CD14-positive monocyte (primary cell): Measurements from ENCODE around the gene IQCF5. TPM values are rescaled to one million over a fixed set of nuclear protein-coding genes. Genes with fewer than 3 reads are reported as not detected.

ENCODE experiments used
- DNase-seq, 3 donors: peaks; one replicate each; pipeline ENCODE4 v3.0.0-alpha.2; 2011 to 2022
- H2AFZ ChIP-seq: 2 replicates; pipeline ENCODE4 v1.6.0; 2012; ENCODE audit warnings: mild to moderate bottlenecking, low read depth, low read length, inconsistent platforms; ENCODE audit not compliant: insufficient read depth, poor library complexity, severe bottlenecking
- H3K27ac ChIP-seq, 2 donors: 1 replicate in 1 of 2; 2 replicates in 1 of 2; pipeline ENCODE4 v1.5.1; 2012 to 2013; ENCODE audit warnings: low read length in 2 of 2, control low read depth in 1 of 2, inconsistent platforms in 1 of 2, low read depth in 1 of 2, mild to moderate bottlenecking in 1 of 2
- H3K27me3 ChIP-seq, 2 donors: one replicate each; pipeline versions ENCODE4 v1.6.0 to v1.6.1; 2011 to 2013; ENCODE audit warnings: low read length in 2 of 2; ENCODE audit not compliant: control insufficient read depth in 2 of 2, insufficient read depth in 2 of 2
- H3K36me3 ChIP-seq, 2 donors: replicated peaks in 1 of 2; 1 replicate in 1 of 2; 2 replicates in 1 of 2; pipeline versions ENCODE4 v1.5.1 to v1.6.1; 2012 to 2013; ENCODE audit warnings: low read length in 2 of 2, control low read depth in 1 of 2, inconsistent platforms in 1 of 2, mild to moderate bottlenecking in 1 of 2; ENCODE audit not compliant: insufficient read depth in 2 of 2, control insufficient read depth in 1 of 2
- H3K4me1 ChIP-seq, 2 donors: 1 replicate in 1 of 2; 2 replicates in 1 of 2; pipeline versions ENCODE4 v1.5.1 to v1.6.1; 2012 to 2013; ENCODE audit warnings: low read length in 2 of 2, control low read depth in 1 of 2, inconsistent platforms in 1 of 2, mild to moderate bottlenecking in 1 of 2, moderate library complexity in 1 of 2; ENCODE audit not compliant: insufficient read depth in 2 of 2, control insufficient read depth in 1 of 2
- H3K4me2 ChIP-seq: replicated peaks from 2 replicates; pipeline ENCODE3; 2012; ENCODE audit warnings: low read length, moderate library complexity, mild to moderate bottlenecking; ENCODE audit not compliant: poor library complexity, severe bottlenecking; ENCODE audit errors: extremely low read depth
- H3K4me3 ChIP-seq, 3 experiments: fragments of 200-600 bp in 1 of 3; sonication (generic) in 1 of 3; replicated peaks in 1 of 3; 1 replicate in 2 of 3; 2 replicates in 1 of 3; pipeline ENCODE4 v1.5.1; 2011 to 2013; ENCODE audit warnings: low read length in 3 of 3, mild to moderate bottlenecking in 3 of 3, control low read depth in 2 of 3, low read depth in 2 of 3, inconsistent platforms in 1 of 3, moderate library complexity in 1 of 3
- H3K79me2 ChIP-seq: 2 replicates; pipeline ENCODE4 v1.6.0; 2012; ENCODE audit warnings: mild to moderate bottlenecking, control low read depth, inconsistent platforms, low read length, moderate library complexity; ENCODE audit not compliant: insufficient read depth
- H3K9ac ChIP-seq: 2 replicates; pipeline ENCODE4 v1.6.0; 2017; ENCODE audit warnings: low read length, mild to moderate bottlenecking; ENCODE audit not compliant: insufficient read depth, poor library complexity, severe bottlenecking
- H3K9me3 ChIP-seq, 2 donors: replicated peaks in 1 of 2; 1 replicate in 1 of 2; 2 replicates in 1 of 2; pipeline versions ENCODE4 v1.5.1 to v1.6.1; 2012 to 2013; ENCODE audit warnings: low read length in 2 of 2, control low read depth in 1 of 2; ENCODE audit not compliant: control insufficient read depth in 1 of 2, insufficient read depth in 1 of 2
- H4K20me1 ChIP-seq: 2 replicates; pipeline ENCODE4 v1.6.0; 2012; ENCODE audit warnings: mild to moderate bottlenecking, low read length, control low read depth, moderate library complexity; ENCODE audit not compliant: insufficient read depth
- H3K27ac Mint-ChIP-seq, 7 donors: one replicate each; pipeline ENCODE4 v1.8.0; 2020; ENCODE audit warnings: mild to moderate bottlenecking in 7 of 7, mixed read lengths in 7 of 7, moderate library complexity in 6 of 7, inconsistent platforms in 2 of 7
- H3K27me3 Mint-ChIP-seq, 3 donors: one replicate each; pipeline ENCODE4 v1.8.0; 2021 to 2022; ENCODE audit warnings: low read depth in 3 of 3, mild to moderate bottlenecking in 3 of 3, mixed read lengths in 3 of 3, moderate library complexity in 3 of 3, inconsistent platforms in 1 of 3
- H3K36me3 Mint-ChIP-seq, 2 donors: one replicate each; pipeline ENCODE4 v1.8.0; 2020; ENCODE audit warnings: mixed read lengths in 2 of 2, inconsistent platforms in 1 of 2, mild to moderate bottlenecking in 1 of 2
- H3K4me1 Mint-ChIP-seq: one replicate; pipeline ENCODE4 v1.8.0; 2020; ENCODE audit warnings: mild to moderate bottlenecking, mixed read lengths
- H3K4me3 Mint-ChIP-seq, 2 donors: one replicate each; pipeline ENCODE4 v1.8.0; 2020; ENCODE audit warnings: mild to moderate bottlenecking in 2 of 2, mixed read lengths in 2 of 2, moderate library complexity in 1 of 2
- H3K9me3 Mint-ChIP-seq, 7 donors: one replicate each; pipeline ENCODE4 v1.8.0; 2020 to 2022; ENCODE audit warnings: mixed read lengths in 7 of 7, mild to moderate bottlenecking in 6 of 7, moderate library complexity in 6 of 7, inconsistent platforms in 2 of 7
- WGBS: methylation state at CpG from one replicate; pipeline ENCODE4 v1.1.5; 2013; ENCODE audit warnings: missing lambda C conversion rate; ENCODE audit not compliant: insufficient coverage; 5-methylcytosine and 5-hydroxymethylcytosine counted together
- intact Hi-C, 2 donors: fragments of 100-400 bp; cut with micrococcal nuclease; formaldehyde crosslinking; loops; one replicate each; pipeline versions ENCODE4 v1.15.0 to v1.15.1; 2023
- polyA plus RNA-seq, 3 donors: library from polyadenylated mRNA; depleted of rRNA in 1 of 3; unstranded in 2 of 3; stranded (reverse) in 1 of 3; fragments of 300-500 nt in 2 of 3; fragments of >200 nt in 1 of 3; fragmentation: Illumina TruSeq in 2 of 3; gene quantifications; 1 replicate in 2 of 3; 2 replicates in 1 of 3; pipeline ENCODE4 v1.2.3, GENCODE V29; 2012 to 2021
- TF ChIP-seq, protein P1 (sequence below): fragments of 200-600 bp; IDR thresholded peaks from one replicate; pipeline ENCODE4 v1.8.0; 2022; ENCODE audit warnings: antibody characterized with exemption, mild to moderate bottlenecking

The IQCF5 gene
- polyA plus RNA-seq, 3 donors, result not detected

DNA sequence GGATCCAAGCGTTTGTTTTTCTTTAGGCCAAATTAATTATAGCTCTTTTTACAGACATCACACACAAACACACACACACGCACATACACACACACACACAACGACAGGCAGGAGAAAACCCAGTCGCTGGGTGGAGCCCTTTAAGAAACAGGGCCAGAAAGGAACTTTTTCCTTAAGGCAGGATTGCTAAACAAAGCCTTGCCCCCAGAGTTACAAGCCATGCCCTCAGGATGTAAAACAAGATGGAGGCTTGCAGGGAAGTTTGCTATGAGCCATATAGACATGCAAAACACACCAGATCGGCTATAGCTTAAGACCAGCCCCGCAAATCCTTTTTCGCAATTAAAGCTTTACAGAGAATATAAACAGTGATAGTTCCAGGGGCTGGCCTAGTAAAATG is 30.3 kb downstream of the IQCF5 start:
- no peak overlapping the region for H3K27ac ChIP-seq
- H4K20me1 ChIP-seq, result no peaks in the 10 kb centered on the region
- TF ChIP-seq, protein P1, sequence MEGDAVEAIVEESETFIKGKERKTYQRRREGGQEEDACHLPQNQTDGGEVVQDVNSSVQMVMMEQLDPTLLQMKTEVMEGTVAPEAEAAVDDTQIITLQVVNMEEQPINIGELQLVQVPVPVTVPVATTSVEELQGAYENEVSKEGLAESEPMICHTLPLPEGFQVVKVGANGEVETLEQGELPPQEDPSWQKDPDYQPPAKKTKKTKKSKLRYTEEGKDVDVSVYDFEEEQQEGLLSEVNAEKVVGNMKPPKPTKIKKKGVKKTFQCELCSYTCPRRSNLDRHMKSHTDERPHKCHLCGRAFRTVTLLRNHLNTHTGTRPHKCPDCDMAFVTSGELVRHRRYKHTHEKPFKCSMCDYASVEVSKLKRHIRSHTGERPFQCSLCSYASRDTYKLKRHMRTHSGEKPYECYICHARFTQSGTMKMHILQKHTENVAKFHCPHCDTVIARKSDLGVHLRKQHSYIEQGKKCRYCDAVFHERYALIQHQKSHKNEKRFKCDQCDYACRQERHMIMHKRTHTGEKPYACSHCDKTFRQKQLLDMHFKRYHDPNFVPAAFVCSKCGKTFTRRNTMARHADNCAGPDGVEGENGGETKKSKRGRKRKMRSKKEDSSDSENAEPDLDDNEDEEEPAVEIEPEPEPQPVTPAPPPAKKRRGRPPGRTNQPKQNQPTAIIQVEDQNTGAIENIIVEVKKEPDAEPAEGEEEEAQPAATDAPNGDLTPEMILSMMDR, result no peak
- no peak overlapping the region for H3K4me3 Mint-ChIP-seq
- no peaks in the 10 kb centered on the region for H3K4me1 ChIP-seq
- H3K9me3 Mint-ChIP-seq, result peaks cover 3 to 17% (median 9%) of the 10 kb centered on the region in 7 donors
- no peak overlapping the region for H3K27ac Mint-ChIP-seq
- H3K9ac ChIP-seq, result no peak overlapping the region
- DNase-seq, result no peak
- H3K27me3 ChIP-seq, result peaks cover 0 to 2% of the 10 kb centered on the region in 2 donors
- intact Hi-C loops, result no loop called here
- no peaks in the 10 kb centered on the region for H3K4me1 Mint-ChIP-seq
- no peaks in the 10 kb centered on the region for H3K79me2 ChIP-seq
- no peak overlapping the region for H2AFZ ChIP-seq
- H3K9me3 ChIP-seq, result peaks cover 0 to 12% of the 10 kb centered on the region in 2 donors
- WGBS, result 96% methylated on average over 3 of the region's 7 CpGs
- peaks cover 4 to 23% (median 14%) of the 10 kb centered on the region in 3 donors for H3K27me3 Mint-ChIP-seq
- H3K36me3 Mint-ChIP-seq, result no peaks in the 10 kb centered on the region
- H3K4me3 ChIP-seq, result no peak overlapping the region
- H3K4me2 ChIP-seq, result no peak overlapping the region
- no peaks in the 10 kb centered on the region for H3K36me3 ChIP-seq

DNA sequence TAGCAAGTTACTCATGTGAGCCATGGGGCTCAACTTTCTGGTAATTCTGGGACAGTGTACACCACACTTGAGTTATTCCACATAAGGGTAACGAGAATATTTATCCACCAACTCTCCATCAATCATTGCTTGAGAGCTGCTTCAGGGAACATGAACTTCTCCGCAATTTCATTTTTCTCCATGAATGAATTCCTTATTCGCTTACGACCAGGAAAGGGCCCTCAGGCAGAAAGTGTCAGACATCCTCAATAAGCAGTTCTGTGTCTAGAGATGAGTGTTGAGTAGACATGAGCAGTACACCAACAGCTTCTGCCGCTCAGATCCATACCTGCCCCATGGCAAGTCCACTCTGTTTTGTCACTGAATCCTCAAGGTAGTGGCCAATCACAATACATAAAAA is 38.8 kb downstream of the IQCF5 start:
- Mint-ChIP-seq H3K27me3 (peaks cover 8 to 28% (median 17%) of the 10 kb centered on the region in 3 donors), H3K9me3 (peaks cover 0 to 12% (median 5%) of the 10 kb centered on the region in 7 donors), H3K27ac (no peak overlapping the region), H3K36me3 (no peaks in the 10 kb centered on the region), H3K4me1 (no peaks in the 10 kb centered on the region), H3K4me3 (no peak overlapping the region)
- no peaks in the 10 kb centered on the region for H3K79me2 ChIP-seq
- H3K9me3 ChIP-seq, result no peaks in the 10 kb centered on the region
- no peak overlapping the region for H3K9ac ChIP-seq
- H3K27me3 ChIP-seq, result no peaks in the 10 kb centered on the region
- 60% methylated on average over 1 of the region's 5 CpGs for WGBS
- H3K4me3 ChIP-seq, result no peak overlapping the region
- H3K27ac ChIP-seq, result no peak overlapping the region
- H3K4me2 ChIP-seq, result no peak overlapping the region
- TF ChIP-seq, protein P1, result no peak
- DNase-seq, result no peak
- H3K36me3 ChIP-seq, result no peaks in the 10 kb centered on the region
- no peaks in the 10 kb centered on the region for H3K4me1 ChIP-seq
- intact Hi-C loops, result no loop called here
- H4K20me1 ChIP-seq, result no peaks in the 10 kb centered on the region
- H2AFZ ChIP-seq, result no peak overlapping the region
